NCI-H1436 (cell line): ENCODE results near the gene LMBR1.
A peak's percentile ranks its signal among the peaks of the same experiment; 100 is the strongest.
"Not testable (repeated sequence)": the region's sequence is repeated elsewhere in the genome, so short reads cannot be mapped to it uniquely, and the experiment has no call there.

Experiments used
- DNase-seq: peaks from one replicate; lab custom pipeline; 2025; lab: John Stamatoyannopoulos, UW

Gene LMBR1, protein sequence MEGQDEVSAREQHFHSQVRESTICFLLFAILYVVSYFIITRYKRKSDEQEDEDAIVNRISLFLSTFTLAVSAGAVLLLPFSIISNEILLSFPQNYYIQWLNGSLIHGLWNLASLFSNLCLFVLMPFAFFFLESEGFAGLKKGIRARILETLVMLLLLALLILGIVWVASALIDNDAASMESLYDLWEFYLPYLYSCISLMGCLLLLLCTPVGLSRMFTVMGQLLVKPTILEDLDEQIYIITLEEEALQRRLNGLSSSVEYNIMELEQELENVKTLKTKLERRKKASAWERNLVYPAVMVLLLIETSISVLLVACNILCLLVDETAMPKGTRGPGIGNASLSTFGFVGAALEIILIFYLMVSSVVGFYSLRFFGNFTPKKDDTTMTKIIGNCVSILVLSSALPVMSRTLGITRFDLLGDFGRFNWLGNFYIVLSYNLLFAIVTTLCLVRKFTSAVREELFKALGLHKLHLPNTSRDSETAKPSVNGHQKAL

GRCh38 chr7:156892821-156893706, at the start of gene LMBR1:
Gene LMBR1, minus strand, starts transcription at chr7:156893183. Its CDS starts 190 bp downstream, at chr7:156892993.
- DNase-seq = peak; percentile 91

DNA sequence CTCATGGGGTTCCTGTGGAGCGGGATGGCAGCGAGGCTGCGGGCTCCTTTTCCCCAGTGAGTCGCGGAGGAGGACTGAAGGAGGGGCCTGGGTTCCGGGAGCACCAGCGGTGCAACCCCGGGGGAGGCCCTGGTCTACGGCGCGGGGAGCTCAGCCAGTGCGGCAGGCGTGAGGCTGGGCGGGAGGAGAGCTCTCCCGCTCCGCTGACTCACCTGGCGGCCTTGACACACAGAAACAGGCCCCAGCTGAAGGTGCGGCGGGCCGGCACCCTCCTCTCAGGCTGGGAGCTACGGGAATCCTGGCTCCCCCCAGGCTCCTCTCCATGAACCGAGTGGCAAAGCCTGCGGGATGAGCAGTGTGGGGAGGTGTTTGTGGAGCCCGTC, 49.7 kb upstream of the LMBR1 start:
- no peak for DNase-seq

- DNase-seq = no peak
Observed at GRCh38 chr7:156941393-156942182, 48.6 kb upstream of the LMBR1 start.

GRCh38 chr7:156940421-156941122, 47.6 kb upstream of the LMBR1 start:
- no peak for DNase-seq

DNA sequence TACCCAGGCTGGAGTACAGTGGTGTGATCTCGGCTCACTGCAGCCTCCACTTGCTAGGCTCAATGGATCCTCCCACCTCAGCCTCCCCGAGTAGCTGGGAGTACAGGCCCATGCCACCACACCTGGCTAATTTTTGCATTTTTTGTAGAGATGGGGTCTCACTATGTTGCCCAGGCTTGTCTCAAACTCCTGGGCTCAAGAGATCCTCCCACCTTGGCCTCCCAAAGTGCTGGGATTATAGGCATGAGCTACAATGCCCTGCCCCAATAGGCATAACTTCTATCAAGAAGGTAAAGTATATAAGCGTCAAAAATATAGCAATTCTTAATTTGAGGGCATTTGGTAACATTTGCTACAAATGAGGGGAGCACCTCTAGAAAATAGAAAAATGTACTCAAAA, 43.8 kb upstream of the LMBR1 start:
- not testable (repeated sequence) for DNase-seq

DNA sequence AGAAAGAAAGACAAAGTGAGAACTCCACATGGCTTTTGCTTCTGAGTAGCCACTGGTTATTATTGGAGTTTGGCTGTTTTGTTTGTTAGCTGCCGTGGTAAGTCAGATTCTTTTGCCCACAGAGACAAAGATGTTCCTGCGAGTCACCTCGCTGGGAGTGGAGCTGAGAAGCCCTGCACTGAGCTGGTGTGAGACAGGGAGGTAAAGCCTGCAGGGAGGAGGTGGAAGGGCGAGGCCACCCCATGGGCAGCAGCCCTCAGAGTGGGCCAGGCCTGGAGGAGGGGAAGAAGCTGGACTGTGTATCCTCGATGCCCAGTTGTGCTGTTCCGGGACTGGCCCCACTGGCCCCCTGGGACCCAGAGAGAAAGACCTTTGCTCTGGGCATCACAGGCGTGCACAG, 42.3 kb upstream of the LMBR1 start:
- DNase-seq = no peak

DNA sequence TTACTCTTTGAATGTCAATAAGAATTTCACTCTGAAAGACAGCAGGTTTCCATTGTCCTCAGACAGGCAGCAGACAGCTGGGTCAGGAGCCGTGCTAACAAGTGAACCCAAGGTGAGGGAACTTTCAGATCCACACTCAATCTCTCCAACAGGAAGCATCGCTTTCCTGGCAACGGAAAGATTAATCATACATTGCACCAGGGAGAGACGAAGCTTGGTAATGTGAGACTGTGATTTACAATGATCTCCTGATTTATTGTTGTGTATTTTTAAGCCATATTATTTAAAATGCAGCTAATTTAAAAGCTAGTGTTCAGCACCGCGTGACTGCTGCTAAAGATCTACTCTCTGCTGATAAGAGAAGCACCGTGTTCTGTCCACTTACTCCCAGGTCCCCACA, 39.0 kb upstream of the LMBR1 start:
- no peak for DNase-seq

- DNase-seq = no peak
Observed at GRCh38 chr7:156929789-156930539, 37.0 kb upstream of the LMBR1 start.

DNA sequence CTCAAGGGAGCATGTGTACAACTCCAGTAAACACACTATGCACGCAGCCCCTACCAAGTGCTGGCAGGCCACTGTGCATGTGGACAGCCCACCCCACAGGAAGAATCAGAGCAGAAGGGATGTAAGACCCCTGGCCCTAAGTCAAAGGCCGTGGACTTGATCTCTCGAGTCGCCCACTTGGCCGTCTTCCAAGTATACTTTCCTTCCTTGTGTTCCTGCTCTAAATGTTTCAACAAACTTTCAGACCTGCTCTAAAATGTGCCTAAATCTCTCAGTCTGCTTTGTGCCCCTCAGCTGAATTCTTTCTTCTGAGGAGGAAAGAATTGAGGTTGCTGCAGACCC, 35.4 kb upstream of the LMBR1 start:
- DNase-seq = no peak

GRCh38 chr7:156927571-156928405, 34.8 kb upstream of the LMBR1 start:
- peak; percentile 21 for DNase-seq

- DNase-seq = not testable (repeated sequence)
Observed at GRCh38 chr7:156925821-156926220, 32.8 kb upstream of the LMBR1 start.

- DNase-seq = not testable (repeated sequence)
Observed at GRCh38 chr7:156922304-156922703, 29.3 kb upstream of the LMBR1 start.

- DNase-seq = not testable (repeated sequence)
Observed at GRCh38 chr7:156920487-156921373, 27.7 kb upstream of the LMBR1 start.

- no peak for DNase-seq
Observed at GRCh38 chr7:156920076-156920475, 27.1 kb upstream of the LMBR1 start.

DNA sequence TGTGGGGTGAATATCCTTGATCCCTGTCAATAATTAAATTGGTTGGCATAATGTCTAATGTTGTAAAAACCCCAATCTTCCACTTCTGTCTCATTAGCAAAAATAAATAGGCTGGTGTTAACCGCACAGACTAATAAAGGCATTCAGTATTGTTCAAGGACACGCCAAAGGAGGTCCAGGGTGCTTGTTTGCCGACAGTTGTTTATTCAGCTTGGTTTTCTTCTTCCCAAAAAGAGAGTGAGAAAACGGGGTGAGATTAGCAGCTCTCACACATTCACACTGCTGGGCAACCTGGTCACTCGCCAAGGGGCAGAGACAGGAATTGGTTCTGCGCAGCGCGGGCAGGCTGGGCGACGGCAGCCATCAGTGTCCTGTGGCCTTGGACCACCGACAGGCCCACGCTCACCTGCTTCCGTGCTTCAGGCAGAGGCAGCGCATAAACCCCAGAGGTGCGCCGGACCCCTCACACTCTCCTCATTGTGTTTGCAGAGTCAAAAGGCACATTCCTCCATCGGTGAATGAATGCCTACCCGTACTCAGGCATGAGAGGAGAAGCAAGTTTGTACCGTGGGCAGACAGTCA, 26.2 kb upstream of the LMBR1 start:
- DNase-seq = no peak

GRCh38 chr7:156918635-156919034, 25.7 kb upstream of the LMBR1 start:
- no peak for DNase-seq

DNA sequence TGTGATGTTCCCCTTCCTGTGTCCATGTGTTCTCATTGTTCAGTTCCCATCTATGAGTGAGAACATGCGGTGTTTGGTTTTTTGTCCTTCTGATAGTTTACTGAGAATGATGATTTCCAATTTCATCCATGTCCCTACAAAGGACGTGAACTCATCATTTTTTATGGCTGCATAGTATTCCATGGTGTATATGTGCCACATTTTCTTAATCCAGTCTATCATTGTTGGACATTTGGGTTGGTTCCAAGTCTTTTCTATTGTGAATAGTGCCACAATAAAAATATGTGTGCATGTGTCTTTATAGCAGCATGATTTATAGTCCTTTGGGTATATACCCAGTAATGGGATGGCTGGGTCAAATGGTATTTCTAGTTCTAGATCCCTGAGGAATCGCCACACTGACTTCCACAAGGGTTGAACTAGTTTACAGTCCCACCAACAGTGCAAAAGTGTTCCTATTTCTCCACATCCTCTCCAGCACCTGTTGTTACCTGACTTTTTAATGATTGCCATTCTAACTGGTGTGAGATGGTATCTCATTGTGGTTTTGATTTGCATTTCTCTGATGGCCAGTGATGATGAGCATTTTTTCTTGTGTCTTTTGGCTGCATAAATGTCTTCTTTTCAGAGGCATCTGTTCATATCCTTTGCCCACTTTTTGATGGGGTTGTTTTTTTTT, 16.7 kb upstream of the LMBR1 start:
- not testable (repeated sequence) for DNase-seq

DNA sequence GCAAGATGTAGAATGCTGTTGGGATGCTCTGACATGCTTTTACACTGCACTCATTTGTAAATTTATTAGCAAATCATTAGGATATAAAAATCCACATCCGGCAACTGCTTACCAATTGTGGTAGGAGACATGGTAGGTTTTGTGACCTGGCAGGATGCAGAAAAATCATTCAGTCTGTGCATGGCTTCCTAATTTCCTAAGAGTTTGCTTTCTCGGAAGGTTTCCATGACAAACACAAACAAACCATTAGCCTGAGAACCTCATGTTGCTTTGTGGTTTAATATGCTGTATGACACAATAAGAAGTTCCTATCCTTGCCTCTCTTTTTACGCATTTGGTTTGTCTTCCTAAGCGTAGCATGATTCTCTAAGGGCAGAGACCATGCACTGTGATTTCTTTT, 14.7 kb upstream of the LMBR1 start:
- no peak for DNase-seq
